Peyer's patch (tissue), 4 donors: Measurements from ENCODE around the gene MIB1. TPM values are rescaled to one million over a fixed set of nuclear protein-coding genes. Genes with fewer than 3 reads are reported as not detected.
"Not testable (repeated sequence)": the region's sequence is repeated elsewhere in the genome, so short reads cannot be mapped to it uniquely, and the experiment has no call there.

Experiments used
- DNase-seq, 3 donors: peaks; one replicate each; pipeline ENCODE4 v3.0.0-alpha.2; 2017 to 2019
- H3K27ac ChIP-seq, 4 donors: fragments of 200-600 bp; sonication (generic); one replicate each; pipeline ENCODE4 v1.5.1; 2016 to 2019
- H3K27me3 ChIP-seq, 2 donors: fragments of 200-600 bp; sonication (generic); one replicate each; pipeline ENCODE4 v1.5.1; 2019
- H3K36me3 ChIP-seq, 3 donors: fragments of 200-600 bp; sonication (generic); one replicate each; pipeline ENCODE4 v1.5.1; 2016 to 2019
- H3K4me1 ChIP-seq, 4 donors: fragments of 200-600 bp; sonication (generic); one replicate each; pipeline ENCODE4 v1.5.1; 2016 to 2019
- H3K4me3 ChIP-seq, 4 donors: fragments of 200-600 bp; sonication (generic); 1 replicate in 3 of 4; 2 replicates in 1 of 4; pipeline ENCODE4 v1.5.1; 2016 to 2019; ENCODE audit warnings: mild to moderate bottlenecking in 1 of 4
- H3K9me3 ChIP-seq, 4 donors: fragments of 200-600 bp; sonication (generic); one replicate each; pipeline ENCODE4 v1.5.1; 2016 to 2019; ENCODE audit warnings: mild to moderate bottlenecking in 1 of 4
- POLR2A ChIP-seq, 2 donors: fragments of 450-650 bp; IDR thresholded peaks; one replicate each; pipeline ENCODE4 v1.5.1; 2017; ENCODE audit warnings: antibody characterized with exemption in 2 of 2, mild to moderate bottlenecking in 2 of 2, moderate library complexity in 2 of 2
- total RNA-seq, 4 donors: library from RNA; depleted of rRNA; stranded (reverse); fragments of >200 nt; gene quantifications; one replicate each; pipeline ENCODE4 v1.1.0, GENCODE V29; 2016
- TF ChIP-seq, protein P1 (sequence below), 6 experiments: fragments of 450-650 bp in 4 of 6; fragments of 200-600 bp in 2 of 6; sonication (generic) in 1 of 6; IDR thresholded peaks; one replicate each; pipeline ENCODE4 v1.5.1; 2017 to 2019; ENCODE audit warnings: antibody characterized with exemption in 6 of 6, mild to moderate bottlenecking in 3 of 6, moderate library complexity in 1 of 6

Gene MIB1
- total RNA-seq, 4 donors from 2014 or later, result 13.8 to 47.0 (median 18.3) TPM

DNA sequence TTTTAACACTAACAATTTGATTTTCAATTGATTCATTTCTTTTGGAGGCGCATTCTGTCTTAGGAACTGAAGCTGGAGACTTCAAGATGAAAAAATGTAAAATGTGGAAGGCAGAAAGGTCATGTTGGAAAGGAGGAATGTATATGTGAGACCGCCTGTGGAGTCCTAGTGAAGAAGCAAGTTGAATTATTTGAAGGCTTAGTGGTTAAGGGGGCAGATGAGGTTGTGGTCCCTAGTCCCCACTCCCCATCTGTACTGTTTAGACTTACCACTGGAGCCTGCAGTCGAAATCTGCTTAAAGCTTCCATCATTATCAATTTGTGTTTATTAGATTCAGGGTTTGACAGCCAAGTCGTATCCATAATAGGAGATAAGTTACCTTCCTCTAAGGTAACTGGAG is 15.4 kb upstream of the MIB1 start:
- Histone ChIP-seq H3K36me3 (no peaks in the 10 kb centered on the region), H3K4me3 (no peak overlapping the region), H3K27me3 (no peaks in the 10 kb centered on the region), H3K27ac (no peak overlapping the region), H3K9me3 (no peaks in the 10 kb centered on the region), H3K4me1 (no peaks in the 10 kb centered on the region)
- TF ChIP-seq, protein P1, sequence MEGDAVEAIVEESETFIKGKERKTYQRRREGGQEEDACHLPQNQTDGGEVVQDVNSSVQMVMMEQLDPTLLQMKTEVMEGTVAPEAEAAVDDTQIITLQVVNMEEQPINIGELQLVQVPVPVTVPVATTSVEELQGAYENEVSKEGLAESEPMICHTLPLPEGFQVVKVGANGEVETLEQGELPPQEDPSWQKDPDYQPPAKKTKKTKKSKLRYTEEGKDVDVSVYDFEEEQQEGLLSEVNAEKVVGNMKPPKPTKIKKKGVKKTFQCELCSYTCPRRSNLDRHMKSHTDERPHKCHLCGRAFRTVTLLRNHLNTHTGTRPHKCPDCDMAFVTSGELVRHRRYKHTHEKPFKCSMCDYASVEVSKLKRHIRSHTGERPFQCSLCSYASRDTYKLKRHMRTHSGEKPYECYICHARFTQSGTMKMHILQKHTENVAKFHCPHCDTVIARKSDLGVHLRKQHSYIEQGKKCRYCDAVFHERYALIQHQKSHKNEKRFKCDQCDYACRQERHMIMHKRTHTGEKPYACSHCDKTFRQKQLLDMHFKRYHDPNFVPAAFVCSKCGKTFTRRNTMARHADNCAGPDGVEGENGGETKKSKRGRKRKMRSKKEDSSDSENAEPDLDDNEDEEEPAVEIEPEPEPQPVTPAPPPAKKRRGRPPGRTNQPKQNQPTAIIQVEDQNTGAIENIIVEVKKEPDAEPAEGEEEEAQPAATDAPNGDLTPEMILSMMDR (IDR thresholded peaks at IDR 0.05), result no peak
- no peak for TF ChIP-seq POLR2A (IDR thresholded peaks at IDR 0.05)
- DNase-seq, result no peak

DNA sequence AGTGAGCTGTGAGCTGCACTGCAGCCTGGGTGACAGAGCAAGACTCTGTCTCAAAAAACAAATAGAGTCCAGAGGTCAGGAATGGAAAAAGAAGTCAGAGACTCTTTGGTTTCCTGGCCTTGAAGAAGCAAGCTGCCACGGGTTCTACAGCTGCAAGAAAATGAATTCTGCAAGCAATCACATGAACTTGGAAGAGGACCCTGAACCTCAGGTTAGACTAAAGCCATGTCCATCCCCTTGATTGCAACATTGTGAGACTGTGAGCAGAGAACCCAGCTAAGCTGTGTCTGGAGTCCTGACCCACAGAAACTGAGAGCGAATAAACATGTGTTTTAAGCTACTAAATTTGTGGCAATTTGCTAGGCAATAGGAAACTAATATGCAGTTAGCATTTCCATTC is 12.9 kb upstream of the MIB1 start:
- Histone ChIP-seq H3K4me1 (no peaks in the 10 kb centered on the region), H3K36me3 (no peaks in the 10 kb centered on the region), H3K4me3 (no peak overlapping the region), H3K27me3 (no peaks in the 10 kb centered on the region), H3K9me3 (no peaks in the 10 kb centered on the region), H3K27ac (no peak overlapping the region)
- no peak for DNase-seq
- no peak for TF ChIP-seq POLR2A (IDR thresholded peaks at IDR 0.05)
- TF ChIP-seq, protein P1 (IDR thresholded peaks at IDR 0.05), result no peak

DNA sequence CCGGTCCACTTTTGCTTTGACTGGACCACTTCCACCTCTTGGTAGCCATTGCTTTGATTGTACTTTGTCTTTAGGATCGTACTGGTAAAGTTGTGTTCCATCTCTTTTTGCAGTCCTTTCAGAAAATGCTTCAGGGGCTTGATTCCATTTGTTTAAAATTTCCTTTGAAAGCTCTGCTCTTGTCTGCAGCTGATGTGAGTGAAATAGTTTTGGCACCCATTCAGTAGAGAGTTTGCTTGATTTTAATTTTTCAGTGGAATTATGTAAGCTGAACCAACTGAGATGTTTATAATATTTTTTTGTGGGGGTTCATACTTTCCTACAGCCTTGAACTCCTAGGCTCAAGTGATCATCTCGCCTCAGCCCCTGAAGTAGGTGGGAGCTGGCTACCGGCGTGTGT is 7.6 kb upstream of the MIB1 start:
- no peak for DNase-seq
- no peak for TF ChIP-seq POLR2A (IDR thresholded peaks at IDR 0.05)
- TF ChIP-seq, protein P1 (IDR thresholded peaks at IDR 0.05), result no peak
- Histone ChIP-seq H3K27me3 (no peaks in the 10 kb centered on the region), H3K36me3 (no peaks in the 10 kb centered on the region), H3K27ac (no peak overlapping the region), H3K4me3 (no peak overlapping the region), H3K9me3 (no peaks in the 10 kb centered on the region), H3K4me1 (peaks cover 0 to 7% (median 0%) of the 10 kb centered on the region in 4 donors)

DNA sequence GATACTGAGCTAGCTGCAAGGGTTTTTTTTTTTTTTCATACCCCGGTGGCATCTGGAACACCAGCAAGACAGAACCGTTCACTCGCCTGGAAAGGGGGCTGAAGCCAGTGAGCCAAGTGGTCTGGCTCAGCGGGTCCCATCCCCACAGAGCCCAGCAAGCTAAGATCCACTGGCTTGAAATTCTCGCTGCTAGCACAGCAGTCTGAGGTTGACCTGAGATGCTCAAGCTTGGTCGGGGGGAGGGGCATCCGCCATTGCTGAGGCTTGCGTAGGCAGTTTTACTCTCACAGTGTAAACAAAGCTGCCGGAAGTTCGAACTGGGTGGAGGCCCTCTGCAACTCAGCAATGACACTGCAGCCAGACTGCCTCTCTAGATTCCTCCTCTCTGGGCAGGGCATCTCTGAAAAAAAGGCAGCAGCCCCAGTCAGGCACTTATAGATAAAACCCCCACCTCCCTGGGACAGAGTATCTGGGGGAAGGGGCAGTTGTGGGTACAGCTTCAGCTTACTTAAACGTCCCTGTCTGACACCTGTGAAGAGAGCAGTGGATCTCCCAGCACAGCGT is 5.1 kb upstream of the MIB1 start:
- H3K27ac ChIP-seq, result peak overlapping the region in 3 of 4 donors; percentile 41 to 60 (median 58)
- H3K36me3 ChIP-seq, result no peaks in the 10 kb centered on the region
- no peak for TF ChIP-seq POLR2A (IDR thresholded peaks at IDR 0.05)
- TF ChIP-seq, protein P1 (IDR thresholded peaks at IDR 0.05), result no peak
- H3K4me3 ChIP-seq, result no peak overlapping the region
- no peaks in the 10 kb centered on the region for H3K9me3 ChIP-seq
- H3K4me1 ChIP-seq, result peaks cover 0 to 15% (median 0%) of the 10 kb centered on the region in 4 donors
- no peaks in the 10 kb centered on the region for H3K27me3 ChIP-seq
- DNase-seq, result peak; percentile 52 to 88 (median 78)

DNA sequence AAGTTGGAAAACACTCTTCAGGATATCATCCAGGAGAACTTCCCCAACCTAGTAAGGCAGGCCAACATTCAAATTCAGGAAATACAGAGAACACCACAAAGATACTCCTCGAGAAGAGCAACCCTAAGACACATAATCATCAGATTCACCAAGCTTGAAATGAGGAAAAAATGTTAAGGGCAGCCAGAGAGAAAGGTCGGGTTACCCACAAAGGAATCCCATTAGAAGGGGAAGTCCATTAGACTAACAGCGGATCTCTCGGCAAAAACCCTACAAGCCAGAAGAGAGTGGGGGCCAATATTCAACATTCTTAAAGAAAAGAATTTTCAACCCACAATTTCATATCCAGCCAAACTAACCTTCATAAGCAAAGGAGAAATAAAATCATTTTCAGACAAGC is 3.7 kb upstream of the MIB1 start:
- not testable (repeated sequence) for H3K9me3 ChIP-seq, H3K36me3 ChIP-seq, DNase-seq, H3K4me3 ChIP-seq, H3K27me3 ChIP-seq, H3K27ac ChIP-seq
- peaks cover 0 to 15% (median under 1%) of the 10 kb centered on the region in 4 donors for H3K4me1 ChIP-seq

DNA sequence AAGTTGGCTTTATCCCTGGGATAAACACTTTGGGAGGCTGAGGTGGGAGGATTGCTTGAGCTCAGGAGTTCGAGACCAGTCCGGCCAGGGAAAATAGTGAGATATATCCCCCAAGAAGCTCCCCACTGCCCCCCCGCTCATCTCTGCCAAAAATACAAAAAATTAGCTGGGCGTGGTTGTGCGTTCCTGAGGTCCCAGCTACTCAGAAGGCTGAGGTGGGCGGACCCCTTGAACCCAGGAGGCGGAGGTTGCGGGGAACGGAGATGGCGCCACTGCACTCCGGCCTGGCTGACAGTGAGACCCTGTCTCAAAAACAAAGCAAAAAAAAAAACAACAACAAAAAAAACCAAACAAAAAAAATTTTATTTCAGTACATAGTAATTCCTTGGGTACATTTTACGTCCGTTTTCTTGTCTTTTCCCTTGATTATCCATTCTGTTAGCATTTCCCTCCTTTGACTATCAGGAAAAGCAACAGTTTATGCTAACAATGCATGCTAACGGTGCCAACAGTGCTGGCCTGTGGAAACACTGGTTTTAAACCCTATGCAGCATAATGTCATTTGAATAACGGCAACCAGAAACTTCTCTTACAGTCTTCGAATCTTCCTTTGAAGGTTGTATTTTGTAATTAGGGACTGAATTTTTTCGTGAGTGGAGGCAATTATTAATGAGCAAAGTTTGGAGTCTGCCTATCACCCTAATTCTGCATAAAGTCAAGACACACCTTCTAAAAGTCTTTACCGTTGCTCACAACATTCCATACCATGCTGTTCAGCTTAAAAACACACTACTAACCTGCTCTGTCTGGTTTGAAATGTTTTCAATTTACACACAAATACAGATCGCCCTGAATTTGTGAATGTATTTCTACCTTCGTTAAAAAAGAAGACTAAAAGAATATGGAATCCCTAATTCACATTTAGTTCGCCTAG is 721 bp upstream of the MIB1 start:
- DNase-seq, result no peak
- H3K4me3 ChIP-seq, result peak overlapping the region; percentile 94 to 100 (median 98)
- H3K36me3 ChIP-seq, result no peaks in the 10 kb centered on the region
- H3K27ac ChIP-seq, result peak overlapping the region; percentile 94 to 100 (median 98)
- H3K9me3 ChIP-seq, result no peaks in the 10 kb centered on the region
- H3K4me1 ChIP-seq, result peaks cover 0 to 32% (median 2%) of the 10 kb centered on the region in 4 donors
- no peaks in the 10 kb centered on the region for H3K27me3 ChIP-seq
- TF ChIP-seq, protein P1 (IDR thresholded peaks at IDR 0.05), result peak in 1 of 6 experiments; percentile 1
- TF ChIP-seq POLR2A (IDR thresholded peaks at IDR 0.05), result no peak
